HG03103 (cell line): ENCODE measurements around the gene PCDHGA12.

Experiments used
- ATAC-seq: cut with Tn5 transposase; IDR thresholded peaks from one replicate; pipeline ENCODE4 v1.9.1; 2021; ENCODE audit warnings: low read depth; ENCODE audit not compliant: unreplicated experiment

Gene PCDHGA12

DNA sequence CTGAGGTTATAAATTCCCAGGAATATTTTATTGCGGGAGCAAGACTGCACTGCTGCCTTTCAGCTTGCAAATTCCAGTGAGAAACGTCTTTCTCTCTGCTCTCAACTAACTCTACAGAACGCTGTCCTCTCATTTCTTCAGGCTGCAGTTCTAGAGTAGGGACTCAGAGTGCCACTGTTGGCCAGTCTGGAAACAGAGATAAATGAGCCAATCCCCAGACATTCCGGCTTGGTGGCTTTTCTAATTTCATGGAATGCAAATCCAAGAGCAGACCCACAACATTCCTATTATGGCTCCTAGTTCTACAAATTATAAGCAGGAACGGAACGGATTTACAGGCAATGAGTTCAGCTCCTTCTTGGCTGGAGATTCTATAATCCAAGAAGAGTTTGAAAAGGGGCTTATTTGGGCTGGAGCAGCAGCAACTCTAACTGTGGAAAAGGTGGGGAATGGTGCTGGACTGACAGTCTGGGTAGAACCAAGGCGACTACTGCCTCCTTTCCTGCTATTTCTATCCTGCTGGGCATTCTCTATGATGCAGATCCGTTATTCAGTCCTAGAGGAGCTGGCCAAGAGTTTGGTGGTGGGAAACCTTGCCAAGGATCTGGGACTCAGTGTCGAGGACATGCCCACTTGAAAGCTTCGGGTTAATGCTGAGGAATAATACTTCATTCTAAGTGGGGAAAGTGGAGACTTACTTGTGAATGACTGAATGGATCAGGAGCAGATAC, 9.3 kb downstream of the PCDHGA12 start:
- ATAC-seq = no peak

DNA sequence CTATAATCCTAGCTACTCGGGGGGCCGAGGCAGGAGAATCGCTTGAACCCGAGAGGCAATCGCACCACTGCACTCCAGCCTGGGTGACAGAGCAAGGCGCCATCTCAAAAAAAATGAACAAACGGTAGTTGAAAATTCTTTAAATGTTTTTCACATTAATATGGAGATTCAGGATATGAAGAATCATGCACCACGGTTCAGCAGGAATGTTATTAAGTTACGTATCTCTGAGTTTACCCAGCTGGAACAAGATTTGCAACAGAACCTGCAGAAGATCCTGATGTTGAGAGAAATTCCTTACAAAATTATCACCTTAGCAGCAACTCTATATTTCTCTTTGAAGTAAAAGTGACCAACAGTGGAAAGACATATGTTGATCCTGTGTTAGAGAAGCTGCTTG, 10.0 kb downstream of the PCDHGA12 start:
- no peak for ATAC-seq

DNA sequence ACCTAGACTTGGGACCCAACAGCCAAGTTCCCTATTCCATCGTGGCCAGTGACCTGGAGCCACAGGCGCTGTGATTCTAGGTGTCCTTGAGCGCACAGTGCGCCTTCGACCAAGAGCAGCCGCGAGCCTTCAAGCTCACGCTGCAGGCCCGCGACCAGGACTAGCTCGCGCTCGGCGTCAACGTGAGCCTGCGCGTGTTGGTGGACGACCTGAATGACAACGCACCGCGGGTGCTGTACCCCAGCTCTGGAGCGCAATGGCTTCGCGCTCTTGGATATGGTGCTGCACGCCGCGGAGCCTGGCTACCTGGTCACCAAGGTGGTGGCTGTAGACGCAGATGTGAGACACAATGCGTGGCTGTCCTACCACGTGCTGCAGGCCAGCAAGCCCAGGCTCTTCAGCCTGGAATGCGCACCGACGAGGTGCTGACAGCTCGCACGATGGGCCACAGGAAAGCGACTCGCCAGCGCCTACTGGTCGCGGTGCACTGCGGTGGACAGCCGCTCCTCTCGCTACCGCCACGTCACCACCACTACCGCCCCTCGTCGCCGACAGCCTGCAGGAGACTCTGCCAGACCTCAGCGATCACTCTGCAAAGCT, 11.4 kb downstream of the PCDHGA12 start:
- no peak for ATAC-seq

DNA sequence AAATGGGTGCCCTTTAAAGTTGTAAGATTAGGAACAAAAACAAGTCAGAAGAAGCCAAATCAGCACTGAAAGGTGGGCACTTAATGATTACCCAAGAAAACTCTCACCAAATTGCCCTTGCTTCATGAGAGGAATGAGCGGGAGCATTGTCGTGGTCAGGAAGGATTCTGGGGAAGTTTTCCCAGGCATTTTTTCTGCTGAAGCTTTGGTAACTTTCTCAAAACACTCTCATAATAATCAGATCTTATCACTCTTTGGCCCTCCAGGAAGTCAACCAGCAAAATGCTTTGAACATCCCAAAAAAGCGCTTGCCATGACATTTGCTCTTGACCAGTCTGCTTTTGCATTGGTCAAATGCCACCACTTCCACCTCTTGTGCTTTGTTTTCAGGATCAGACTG, 35.0 kb downstream of the PCDHGA12 start:
- ATAC-seq = no peak

DNA sequence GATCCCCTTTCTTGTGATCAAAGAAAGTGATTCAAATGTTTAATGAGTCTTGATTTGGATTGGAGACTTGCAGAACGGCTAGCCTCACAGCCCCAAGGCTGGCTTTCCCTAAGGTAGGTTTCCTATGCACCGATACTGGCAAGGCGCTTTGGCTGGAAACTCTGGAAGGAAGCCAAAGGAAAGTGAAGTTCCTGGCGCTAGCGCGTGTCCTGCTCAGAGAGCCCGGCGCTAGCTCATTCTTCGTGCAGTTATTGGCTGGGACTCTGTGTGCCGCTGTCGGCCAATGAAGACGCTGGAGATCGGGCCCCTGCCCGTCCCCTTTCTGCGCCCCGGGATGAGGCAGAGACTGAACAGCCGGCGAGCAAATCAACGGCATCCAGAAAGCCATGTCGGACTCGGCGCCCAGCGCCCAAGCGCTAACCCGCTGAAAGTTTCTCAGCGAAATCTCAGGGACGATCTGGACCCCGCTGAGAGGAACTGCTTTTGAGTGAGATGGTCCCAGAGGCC, 45.4 kb downstream of the PCDHGA12 start, which contains the start of gene PCDHGC3:
TSS of gene PCDHGC3 (plus strand) at position 342 of the 507 bp plus-strand sequence. CDS start at position 493, 151 bp downstream.
- peak; percentile 97 for ATAC-seq

DNA sequence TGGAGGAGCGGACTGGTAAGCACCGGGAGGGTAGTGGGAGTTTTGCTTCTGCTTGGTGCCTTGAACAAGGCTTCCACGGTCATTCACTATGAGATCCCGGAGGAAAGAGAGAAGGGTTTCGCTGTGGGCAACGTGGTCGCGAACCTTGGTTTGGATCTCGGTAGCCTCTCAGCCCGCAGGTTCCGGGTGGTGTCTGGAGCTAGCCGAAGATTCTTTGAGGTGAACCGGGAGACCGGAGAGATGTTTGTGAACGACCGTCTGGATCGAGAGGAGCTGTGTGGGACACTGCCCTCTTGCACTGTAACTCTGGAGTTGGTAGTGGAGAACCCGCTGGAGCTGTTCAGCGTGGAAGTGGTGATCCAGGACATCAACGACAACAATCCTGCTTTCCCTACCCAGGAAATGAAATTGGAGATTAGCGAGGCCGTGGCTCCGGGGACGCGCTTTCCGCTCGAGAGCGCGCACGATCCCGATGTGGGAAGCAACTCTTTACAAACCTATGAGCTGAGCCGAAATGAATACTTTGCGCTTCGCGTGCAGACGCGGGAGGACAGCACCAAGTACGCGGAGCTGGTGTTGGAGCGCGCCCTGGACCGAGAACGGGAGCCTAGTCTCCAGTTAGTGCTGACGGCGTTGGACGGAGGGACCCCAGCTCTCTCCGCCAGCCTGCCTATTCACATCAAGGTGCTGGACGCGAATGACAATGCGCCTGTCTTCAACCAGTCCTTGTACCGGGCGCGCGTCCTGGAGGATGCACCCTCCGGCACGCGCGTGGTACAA, 46.0 kb downstream of the PCDHGA12 start:
- peak; percentile 2 for ATAC-seq

DNA sequence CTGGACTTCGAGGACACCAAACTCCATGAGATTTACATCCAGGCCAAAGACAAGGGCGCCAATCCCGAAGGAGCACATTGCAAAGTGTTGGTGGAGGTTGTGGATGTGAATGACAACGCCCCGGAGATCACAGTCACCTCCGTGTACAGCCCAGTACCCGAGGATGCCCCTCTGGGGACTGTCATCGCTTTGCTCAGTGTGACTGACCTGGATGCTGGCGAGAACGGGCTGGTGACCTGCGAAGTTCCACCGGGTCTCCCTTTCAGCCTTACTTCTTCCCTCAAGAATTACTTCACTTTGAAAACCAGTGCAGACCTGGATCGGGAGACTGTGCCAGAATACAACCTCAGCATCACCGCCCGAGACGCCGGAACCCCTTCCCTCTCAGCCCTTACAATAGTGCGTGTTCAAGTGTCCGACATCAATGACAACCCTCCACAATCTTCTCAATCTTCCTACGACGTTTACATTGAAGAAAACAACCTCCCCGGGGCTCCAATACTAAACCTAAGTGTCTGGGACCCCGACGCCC, 46.8 kb downstream of the PCDHGA12 start:
- no peak for ATAC-seq

DNA sequence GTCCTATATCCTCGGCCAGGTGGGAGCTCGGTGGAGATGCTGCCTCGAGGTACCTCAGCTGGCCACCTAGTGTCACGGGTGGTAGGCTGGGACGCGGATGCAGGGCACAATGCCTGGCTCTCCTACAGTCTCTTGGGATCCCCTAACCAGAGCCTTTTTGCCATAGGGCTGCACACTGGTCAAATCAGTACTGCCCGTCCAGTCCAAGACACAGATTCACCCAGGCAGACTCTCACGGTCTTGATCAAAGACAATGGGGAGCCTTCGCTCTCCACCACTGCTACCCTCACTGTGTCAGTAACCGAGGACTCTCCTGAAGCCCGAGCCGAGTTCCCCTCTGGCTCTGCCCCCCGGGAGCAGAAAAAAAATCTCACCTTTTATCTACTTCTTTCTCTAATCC, 47.5 kb downstream of the PCDHGA12 start:
- ATAC-seq = no peak

DNA sequence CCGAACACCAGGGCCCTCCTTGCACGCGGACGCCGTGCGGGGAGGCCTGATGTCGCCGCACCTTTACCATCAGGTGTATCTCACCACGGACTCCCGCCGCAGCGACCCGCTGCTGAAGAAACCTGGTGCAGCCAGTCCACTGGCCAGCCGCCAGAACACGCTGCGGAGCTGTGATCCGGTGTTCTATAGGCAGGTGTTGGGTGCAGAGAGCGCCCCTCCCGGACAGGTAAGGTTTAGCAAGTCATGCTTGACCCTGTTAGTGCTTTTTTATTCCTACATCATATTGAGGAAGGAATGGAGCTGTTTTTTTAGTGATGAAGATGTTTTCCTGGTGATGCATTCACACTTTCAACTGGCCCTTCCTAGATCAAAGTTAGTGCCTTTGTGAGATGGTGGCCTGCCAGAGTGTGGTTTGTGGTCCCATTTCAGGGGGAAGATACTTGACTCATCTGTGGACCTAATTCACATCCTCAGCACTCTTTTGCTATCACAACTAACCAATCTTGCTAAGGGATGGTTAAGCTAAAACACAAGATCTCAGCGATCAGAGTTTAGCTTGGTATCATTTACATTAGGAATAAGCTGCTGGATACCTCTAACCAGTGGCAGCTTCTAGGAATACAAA, 48.1 kb downstream of the PCDHGA12 start:
- ATAC-seq = no peak

DNA sequence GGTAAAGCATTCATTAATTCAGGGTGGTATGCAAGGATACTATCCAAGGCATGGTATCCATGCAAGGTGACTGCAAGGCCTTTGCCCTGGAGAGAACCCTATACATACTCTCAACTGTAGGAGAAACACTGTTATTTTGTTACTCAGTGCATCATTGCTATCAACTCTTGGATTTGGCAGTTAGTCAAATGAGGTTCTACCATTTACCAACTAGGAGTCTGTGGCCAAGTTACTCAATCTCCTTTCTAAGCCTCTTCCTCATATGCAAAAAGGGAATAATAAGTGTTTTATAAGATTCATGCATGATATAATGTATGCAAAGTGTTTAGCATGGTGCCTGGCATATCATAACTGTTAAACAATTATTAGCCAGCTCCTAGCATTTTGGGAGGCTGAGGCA, 49.5 kb downstream of the PCDHGA12 start:
- ATAC-seq = no peak
